Measurements from ENCODE around the gene SLC30A2.

The SLC30A2 gene

DNA sequence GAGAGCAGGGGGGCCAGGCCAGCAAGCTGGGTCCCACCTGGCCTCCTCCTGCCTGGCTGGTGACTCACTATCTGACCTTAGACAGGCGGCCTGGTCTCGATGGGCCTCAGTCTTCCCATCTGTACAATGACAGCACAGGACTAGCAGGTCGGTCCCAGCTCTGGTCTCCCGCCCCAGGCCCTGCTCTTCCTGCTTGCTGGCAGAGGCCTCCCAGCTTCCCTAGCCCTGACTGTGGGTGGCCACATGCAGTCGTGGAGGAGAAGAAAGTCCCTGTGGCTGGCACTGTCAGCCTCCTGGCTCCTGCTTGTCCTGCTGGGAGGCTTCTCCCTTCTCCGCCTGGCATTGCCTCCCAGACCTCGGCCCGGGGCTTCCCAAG lies 23.5 kb downstream of the SLC30A2 start:
- no peak for DNase-seq (ENCODE audit: low read depth)

DNA sequence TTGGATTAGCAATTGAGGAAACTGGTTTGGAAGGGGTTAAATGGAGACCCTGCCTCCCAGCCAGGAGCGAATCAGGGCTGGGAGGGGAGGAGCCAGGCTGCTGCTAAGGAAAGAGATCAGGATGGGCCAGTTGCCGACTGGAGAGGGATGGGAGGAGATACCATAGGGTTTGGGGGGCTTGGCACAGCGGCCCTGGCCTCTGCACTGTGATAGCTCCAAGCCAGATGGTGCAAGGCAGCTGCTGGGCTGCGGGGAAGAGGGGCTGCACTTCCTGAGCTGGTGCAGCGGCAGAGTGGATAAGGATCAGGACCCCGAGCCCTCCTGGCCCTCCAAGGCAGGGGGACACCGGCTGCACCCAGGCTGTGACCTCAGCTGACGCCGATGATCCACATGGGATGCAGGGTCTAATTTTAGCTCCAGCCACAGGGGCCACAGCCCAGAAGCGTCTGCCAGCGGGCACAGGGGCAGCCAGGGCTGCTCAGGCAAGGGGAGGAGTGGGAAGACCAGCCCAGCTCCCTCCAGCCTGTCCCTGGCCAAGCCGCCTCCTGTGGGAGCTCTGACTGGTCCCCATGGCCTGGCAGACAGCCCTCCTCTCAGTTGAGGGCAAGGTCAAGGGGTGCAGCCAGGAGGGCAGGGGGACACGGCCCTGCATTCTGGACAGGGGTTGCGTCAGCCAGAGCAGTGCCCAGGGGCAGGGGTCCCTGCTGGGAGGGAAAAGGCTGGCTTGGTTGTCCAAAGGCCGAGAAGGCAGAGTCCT lies 24.1 kb downstream of the SLC30A2 start, which contains the start of gene EXTL1:
Gene EXTL1, plus strand, starts transcription at position 129 of the 757 bp plus-strand sequence. CDS start 872 bp downstream, outside the sequence.
- no peak for DNase-seq (ENCODE audit: low read depth)

DNA sequence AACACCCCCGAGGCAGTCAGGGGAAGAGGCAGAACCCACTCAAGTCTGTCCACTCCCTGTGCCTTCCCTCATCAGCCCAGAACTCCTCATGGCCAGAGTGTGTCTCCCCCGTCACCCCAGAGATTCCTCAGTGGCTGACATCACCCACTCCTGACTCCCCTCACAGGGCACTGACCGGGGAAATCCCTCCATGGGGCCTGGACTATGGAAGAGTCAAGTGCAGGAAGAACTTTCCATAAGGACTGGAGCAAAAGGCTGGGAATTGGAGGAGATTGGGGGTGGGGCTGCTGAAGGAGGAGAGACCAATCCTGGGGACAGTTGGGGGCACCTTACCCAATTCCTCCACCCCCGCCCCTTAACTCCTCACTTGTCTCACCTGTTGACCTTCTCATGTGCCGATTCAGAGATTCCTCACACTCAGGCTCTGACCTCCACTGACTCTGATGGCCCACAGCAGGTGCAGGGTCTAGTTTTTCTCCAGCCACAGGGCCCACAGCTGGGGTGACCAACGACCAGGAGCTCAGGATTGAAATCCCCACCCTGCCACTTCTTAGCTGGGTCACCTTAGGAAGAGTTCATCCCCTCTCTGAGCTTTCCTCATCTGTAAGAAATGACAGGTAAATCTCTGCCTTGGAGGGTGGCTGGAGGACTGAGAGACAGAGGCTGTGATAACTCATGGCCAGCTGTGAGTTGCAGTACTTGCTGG lies 24.8 kb downstream of the SLC30A2 start:
- DNase-seq (ENCODE audit: low read depth) = peak; percentile 30

DNA sequence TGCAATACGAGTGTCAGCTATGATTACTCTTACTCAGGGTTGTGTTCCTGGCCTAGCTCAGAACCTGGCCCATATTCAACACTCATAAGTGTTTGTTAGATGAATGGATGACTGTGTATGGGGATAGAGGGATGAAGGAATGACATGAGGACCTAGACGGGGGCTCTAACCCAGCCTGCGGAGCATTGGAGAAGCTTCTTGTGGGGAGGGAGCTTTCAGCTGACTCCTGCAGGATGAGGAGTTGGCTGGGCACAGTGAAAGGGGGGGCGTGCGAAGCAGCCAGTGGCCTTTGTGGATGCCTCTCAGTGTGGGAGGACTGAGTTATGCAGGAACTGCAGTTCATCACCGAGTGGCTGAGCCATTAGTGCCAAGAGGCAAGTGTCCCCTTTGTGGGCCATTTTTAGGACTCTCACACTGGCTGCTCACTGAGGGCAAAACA lies 25.6 kb downstream of the SLC30A2 start:
- peak; percentile 26 for DNase-seq (ENCODE audit: low read depth)

DNA sequence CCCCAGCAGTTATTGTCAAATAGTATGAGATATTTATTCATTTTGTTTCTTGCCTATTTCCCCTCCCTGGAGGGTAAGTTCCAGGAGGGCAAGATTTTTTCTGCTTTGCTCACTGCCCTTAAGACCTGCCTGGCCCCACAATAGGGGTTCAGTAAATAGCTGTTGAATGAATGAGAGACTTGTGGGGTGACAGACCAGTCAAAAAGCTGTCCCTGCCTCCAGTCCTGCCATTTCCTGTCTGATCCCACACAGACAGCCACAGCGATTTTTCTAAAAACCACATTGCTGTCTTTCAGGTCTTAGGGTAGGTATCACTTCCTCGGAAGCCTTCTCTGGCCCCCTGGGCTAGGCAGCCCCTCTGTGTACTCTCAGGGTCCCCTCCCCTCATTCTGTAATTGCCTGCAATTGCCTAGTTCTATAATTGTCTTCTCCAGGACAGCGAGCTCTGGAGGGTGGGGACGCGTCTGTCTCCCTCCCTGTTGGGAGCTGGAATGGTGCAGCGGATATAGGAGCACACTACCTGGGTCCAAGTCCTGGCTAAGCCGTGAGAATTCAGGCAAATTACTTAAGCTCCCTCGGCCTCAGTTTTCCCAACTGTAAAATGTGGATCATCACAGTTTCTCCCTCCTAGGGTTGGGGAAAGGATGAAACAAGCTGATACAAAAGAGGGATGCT lies 26.1 kb downstream of the SLC30A2 start:
- DNase-seq (ENCODE audit: low read depth) = peak; percentile 73

DNA sequence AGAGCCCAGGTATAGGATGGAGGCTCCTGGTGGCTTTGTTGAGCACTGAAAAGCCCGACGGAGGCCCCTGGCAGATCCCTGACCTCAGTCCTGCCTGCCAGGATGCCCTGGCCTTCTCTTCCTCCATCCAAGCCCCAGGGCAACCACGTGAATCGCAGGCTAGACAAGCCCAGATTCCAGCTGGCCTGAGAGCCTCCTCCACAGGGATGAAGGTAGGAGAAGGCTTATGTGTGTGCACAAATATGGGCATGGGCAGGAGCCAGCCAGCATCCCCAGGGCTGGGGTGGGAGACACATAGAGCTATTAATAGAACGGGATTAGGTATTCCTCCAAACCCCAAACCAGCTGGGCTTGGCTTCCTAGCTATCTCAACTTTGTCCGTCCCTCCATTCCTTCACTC lies 28.3 kb downstream of the SLC30A2 start:
- DNase-seq (ENCODE audit: low read depth) = no peak

DNA sequence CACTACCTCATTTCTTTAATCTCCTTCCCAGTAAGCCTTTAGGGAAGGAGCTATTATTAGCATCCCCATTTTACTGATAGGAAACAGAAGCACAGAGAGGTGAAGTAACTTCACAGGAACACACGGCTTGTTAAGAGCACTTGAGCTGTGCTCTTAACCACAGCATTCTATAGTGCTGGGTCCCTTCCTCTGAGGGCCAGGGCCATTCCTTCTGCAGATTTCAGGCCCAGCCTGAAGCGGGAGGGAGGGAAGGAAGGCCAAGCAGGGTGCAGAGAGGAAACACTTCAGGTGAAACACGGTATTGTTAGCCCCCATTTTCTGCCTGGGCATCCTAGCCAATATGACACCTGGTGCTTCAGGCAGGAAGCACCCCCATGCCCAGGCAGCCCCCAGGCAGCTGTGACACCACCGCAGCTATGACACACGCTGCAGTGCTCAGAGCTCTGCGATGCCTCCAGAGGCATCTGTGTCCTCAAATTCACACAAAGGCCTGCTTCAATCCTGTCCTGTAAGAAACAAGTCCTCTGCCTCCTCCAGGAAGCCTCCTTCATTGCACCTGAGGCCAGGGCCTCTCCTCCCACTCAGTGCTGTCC lies 28.9 kb downstream of the SLC30A2 start:
- DNase-seq (ENCODE audit: low read depth) = no peak

DNA sequence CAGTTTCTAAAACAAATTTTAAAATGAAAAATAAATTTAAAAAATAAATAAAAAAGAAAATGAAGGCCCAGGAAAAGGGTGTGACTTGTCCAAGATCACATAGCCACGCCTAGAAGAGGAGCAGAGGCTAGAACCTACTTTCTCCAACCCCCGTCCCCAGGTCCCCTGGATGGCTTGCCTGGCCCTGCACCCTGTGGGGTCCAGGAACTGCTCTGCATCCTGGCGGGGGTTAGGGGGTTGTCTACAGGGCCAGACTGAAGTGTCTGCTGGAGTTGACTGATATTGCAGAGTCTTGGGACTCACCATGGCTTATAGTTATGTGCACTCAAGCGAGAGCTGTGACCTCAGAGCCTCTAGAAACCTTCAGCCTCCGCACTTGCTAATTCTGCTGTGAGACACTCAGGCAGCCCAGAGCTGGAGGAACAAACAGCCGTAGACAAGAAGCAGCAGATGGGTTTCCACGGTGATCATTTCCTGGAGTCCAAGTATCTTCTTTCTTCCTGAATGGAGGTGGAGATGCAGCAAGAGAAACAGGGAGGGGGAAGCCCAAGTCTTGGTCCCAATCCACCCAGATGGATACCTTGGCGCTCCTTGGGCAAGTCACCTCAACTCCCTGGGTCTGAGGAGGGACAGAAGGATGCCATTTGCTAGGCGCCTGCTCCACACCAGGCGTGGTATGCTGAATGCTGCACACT lies 29.5 kb downstream of the SLC30A2 start:
- no peak for DNase-seq (ENCODE audit: low read depth)

DNA sequence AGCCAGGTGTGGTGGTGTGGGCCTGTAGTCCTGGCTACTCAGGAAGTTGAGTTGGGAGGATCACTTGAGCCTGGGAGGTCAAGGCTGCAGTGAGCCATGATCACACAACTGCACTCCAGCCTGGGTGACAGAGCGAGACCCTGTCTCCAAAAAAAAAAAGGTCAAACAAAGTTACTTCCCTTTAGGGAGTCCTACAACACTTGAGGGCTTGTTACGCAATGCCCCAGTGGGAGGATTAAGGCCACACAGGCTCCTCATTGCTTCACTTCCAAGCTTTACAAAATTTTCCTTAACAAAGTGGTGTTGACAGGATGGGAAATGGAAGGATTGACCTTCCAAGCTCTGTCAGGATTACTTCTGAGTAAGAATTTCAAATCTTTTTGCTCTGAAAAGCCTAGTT lies 30.6 kb downstream of the SLC30A2 start:
- no peak for DNase-seq (ENCODE audit: low read depth)

DNA sequence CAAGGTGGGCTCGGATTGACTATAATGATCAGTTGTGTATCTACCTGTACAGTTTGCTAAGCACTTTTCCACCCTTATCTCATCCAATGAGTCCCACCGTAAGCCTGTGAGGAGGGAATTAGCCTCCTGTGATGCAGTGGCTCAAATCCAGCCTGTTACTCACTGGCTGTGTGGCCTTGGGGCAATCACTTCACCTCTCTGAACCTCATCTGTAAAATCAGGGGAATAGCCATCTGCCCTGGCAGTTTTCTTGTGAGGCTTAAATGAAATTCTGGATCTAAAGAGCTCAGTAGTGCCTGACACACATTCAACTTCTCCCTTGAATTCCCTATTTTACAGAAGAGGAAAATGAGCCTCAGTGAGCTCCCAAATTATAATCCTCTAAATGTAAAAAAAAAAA lies 31.7 kb downstream of the SLC30A2 start:
- DNase-seq (ENCODE audit: low read depth) = no peak

DNA sequence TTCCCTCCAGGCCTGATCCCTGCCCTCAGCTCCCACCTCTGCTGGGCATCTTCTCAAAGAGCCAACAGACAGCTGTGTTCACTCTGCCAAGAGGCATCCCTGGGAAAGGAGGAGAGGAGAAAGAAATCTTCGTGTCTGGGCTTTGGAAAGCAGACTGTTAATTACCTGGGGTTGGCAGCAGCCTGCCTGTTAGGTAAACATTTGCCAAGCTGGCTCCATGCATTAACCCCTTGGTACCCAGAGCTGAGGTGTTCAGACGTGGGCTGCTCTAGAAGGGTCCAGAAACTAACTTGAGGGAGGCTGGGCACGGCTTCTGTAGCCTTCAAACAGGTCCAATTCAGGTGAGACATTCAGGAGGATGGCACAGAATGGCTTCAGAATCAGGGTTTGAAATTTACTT lies 33.1 kb downstream of the SLC30A2 start:
- no peak for DNase-seq (ENCODE audit: low read depth)

DNA sequence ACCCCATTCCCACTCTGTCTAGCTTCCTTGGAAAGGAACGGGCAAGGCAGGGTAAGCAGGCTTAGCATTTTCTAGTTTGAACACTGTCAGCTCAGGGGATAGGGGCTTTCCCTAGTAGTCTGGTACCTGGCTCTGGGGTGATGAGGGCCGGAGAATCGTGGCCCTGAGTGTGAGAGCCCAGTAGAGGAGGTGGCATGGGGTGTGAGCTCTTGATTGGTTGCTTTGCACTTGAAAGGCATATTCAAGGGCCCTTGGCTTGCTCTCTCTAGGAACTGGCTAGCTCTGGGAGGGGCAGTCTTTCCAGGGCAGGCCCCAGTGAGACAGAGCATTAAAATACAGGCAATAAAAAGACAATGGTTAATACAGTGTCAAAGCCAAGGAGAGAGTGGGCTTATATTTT lies 35.1 kb downstream of the SLC30A2 start:
- DNase-seq (ENCODE audit: low read depth) = no peak

DNA sequence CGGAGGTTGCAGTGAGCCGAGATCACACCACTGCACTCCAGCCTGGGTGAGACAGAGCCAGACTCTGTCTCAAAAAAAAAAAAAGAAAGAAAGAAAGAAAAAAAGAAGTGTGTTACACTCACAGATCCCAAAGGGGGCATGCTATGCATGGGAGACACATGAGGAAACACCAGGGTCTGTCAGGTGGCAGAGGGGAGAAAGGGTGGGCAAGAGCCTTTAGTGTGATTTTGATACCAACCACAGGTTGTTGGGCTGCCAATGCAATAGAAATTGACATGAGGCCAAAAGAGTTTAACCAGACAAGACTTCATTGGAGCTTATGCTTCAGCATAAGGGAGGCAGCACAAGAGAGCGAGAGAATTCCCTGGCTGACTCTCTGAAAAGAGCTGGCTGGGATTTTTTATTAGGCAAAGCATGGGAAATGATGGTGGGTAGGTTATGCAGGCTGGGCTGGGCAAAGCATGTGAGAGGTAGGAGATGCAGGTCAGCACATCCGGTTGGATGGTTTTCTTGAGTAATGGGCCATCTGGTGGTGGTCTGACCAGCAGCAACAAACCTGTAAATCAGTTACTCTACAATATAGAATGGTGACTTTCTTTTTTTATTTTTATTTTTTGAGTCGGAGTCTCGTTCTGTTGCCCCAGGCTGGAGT lies 36.0 kb downstream of the SLC30A2 start:
- peak; percentile 52 for DNase-seq (ENCODE audit: low read depth)

DNA sequence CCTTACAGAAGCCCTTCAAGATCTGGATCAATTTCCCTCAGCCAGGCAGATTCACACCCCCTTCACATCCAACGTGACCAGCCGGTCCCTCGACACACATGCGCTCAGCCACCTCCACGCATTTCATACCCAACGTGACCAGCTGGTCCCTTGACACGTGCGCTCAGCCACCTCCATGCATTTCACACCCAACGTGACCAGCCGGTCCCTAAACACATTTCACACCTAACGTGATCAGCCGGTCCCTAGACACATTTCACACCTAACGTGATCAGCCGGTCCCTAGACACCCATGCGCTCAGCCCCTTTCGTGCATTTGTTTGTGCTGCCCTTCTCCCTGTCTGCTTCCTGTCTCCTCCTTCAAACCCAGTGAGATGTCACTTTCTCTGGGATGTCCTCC lies 39.2 kb downstream of the SLC30A2 start:
- no peak for DNase-seq (ENCODE audit: low read depth)

DNA sequence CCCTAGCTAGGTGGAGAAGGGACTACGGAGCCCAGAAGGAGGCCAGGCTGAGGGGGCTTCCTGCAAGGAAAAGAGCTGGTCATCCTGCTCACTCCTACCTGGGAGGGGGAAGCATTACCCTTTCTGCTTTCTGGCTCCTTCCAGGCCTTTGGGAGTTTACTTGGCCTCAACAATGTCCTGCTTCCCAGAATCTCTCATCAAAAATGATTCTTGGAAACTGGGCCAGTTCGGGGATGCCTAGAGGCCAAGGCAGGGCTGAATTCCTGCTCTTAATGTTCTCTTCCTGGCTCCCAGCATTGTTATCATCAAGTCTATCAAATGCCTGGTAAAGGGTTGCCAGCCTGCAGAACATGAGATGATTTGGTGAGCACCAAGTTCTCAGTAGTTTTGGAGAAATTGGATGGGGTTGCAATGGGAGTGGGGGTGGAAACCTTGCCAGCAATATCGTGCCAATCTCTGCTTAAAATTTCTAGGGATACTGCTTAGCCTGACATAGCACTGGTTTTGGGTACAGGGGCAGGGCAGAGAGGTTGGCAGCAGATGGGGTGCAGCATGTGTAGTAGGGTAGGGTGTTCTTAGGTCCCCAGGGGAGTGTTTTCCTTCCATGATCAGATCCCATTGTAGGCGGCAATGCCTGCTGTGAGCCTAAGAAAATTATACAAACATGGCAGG lies 40.3 kb downstream of the SLC30A2 start:
- no peak for DNase-seq (ENCODE audit: low read depth)

DNA sequence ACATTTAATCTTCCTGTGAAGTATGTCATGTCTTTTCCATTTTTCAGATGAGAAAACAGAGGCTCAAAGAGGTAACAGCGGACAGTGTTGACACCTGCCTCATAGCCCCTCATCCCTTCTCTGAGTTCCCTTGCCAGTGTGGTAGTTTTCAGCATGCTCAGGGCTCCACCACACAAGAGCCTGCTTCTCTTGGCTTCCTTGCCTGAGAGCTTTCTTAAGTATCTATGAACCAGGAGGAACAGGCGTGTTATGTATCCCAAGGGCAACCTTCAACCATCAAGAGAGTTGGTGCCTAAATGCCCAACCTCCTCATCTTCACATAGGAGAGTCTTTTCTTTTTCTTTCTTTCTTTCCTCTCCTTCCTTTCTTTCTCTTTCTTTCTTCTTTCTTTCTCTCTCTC lies 42.2 kb downstream of the SLC30A2 start:
- DNase-seq (ENCODE audit: low read depth) = no peak

DNA sequence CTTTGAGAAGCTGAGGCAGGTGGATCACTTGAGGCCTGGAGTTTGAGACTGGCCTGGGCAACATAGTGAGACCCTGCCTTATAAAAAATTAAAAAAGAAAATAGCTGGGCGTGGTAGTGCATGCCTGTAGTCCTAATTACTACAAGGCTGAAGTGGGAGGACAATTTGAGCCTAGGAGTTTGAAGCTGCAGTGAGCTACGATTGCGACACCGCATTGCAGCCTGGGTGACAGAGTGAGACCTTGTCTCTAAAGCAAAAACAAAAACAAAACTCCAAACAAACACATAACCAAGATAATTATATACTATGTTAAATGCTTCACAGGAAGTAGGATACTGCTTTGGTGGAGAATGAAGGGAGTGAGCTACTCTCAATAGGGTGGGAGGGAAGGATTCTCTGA lies 42.7 kb downstream of the SLC30A2 start:
- no peak for DNase-seq (ENCODE audit: low read depth)

DNA sequence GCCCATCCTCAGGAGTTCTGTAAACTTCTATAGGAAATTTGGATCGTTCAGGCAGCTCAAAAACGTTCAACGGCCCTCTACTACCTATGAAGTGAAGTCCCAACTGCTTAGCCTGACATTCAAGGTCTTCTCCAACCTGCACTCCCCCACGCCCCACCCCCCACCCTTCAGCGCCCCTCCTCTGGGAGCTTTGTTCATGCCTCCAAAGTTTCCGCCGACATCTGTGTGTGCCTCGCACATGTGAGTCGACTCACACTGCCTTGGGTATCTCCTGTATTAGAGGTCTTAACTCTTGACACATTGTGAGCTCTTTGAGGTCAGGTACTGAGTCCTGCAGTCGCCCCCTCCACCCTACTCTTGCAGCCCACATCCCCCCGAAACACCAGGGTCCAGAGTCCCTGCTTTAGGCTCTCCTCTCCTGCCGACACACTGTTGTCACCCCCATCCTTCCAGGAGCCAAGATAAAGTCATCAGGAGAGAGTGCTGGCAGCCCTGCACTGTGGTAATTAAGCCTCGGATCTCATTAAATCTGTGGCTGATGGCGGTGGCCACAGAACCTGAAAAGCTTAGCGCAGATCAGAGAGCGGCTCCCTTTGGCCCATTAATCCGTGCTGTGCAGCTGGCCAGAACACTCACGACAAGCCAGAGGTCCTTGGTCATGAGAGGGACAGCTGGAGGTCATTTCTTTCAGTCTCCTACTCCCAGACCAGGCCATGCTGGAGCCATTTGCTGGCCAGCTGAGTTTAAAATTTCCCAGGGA lies 46.7 kb downstream of the SLC30A2 start:
- no peak for DNase-seq (ENCODE audit: low read depth)

DNA sequence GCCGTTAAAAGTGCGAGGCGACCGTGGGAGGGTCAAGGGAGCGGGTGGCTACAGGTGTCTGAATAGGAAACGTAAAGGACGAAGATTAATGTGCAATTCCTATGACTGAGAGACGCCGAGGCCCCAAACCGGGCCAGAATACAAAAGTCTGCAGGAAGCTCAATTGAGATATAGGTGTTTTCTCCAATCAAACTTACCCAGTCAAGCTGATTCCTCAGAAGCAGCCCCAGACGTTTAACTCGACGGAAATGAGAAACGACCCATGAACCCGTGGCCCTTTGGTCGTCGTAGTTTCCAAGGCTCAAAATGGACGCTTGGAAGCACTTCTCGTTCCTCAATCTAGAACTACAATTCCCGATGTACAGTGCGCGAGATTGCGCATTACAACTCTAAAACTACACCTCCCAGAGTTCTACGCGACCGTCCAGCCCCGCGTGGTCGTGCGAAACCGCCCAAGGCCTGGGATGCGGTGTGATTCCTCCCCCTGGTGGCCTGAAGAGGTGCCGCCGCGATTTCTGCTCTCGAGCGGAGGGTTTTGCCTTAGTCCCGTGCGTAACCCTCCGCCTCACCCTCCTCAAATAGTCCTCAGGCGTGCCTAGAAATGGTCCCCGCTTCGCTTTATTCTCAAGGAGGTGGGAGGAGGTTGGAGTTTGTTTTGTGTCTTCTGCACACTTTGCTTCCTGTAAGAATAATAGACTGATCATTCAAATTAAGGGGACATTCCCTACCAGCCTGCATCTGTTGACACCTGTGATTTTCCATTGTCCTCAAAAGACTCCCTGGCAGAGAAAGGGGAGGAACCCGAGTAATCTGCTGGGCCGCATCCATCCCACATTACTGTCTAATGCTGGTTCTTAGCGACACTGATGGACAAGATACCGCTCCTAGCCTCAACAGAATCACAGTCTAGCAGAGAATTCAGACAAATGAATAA lies 47.8 kb downstream of the SLC30A2 start, which contains the start of gene PAFAH2:
Gene PAFAH2, minus strand, starts transcription at position 236 of the 934 bp plus-strand sequence. CDS start 7,247 bp downstream, outside the sequence.
- peak; percentile 99 for DNase-seq (ENCODE audit: low read depth)
